NCI-H345 treated with DMSO at 0.1 percent for 48 hours (cell line): ENCODE results near the gene DERL2.
A peak's percentile ranks its signal among the peaks of the same experiment; 100 is the strongest.
"Not testable (repeated sequence)": the region's sequence is repeated elsewhere in the genome, so short reads cannot be mapped to it uniquely, and the experiment has no call there.

Experiments used
- DNase-seq: peaks from one replicate; lab custom pipeline; 2025; ENCODE audit not compliant: unreplicated experiment; lab: John Stamatoyannopoulos, UW

Gene DERL2

DNA sequence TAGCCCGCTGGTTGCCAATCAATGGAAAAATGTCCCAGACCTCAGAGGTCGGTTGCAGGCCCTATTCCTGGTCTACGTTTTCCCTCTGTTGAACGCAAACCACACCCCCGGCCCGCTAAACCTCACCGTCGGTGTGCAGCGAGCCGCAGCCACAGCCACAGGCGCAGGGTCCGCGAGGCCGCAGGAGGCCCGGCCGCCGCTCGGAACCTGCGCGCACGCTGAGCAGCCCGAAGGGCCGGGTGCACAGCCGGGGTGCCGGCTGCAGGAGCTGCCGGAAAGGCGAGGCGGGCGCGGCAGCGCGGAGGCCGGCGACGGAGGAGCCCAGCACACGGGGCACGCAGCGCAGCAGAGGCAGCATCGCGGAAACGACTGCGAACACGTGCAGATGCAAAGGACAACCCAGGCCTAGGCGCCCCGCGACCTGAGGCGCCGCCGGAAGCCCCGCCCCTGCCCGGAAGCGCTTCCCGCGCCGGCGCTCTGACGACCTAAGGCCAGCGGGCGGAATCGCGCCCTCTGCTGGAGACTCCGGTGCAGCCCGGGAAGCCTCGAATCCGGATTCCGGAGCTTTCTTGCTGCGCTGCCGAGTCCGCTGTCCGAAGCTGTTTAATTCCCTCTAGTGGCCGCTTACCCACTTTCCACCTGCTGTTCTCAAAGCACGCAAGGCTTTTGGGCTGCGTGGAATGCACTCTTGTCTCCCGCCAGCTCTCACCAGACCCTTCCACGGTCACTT, 47.1 kb downstream of the DERL2 start, which contains the start of gene C1QBP:
C1QBP (minus strand) TSS at position 440 of the 730 bp plus-strand sequence; CDS start at position 358, 82 bp downstream.
- peak; percentile 70 for DNase-seq

DNA sequence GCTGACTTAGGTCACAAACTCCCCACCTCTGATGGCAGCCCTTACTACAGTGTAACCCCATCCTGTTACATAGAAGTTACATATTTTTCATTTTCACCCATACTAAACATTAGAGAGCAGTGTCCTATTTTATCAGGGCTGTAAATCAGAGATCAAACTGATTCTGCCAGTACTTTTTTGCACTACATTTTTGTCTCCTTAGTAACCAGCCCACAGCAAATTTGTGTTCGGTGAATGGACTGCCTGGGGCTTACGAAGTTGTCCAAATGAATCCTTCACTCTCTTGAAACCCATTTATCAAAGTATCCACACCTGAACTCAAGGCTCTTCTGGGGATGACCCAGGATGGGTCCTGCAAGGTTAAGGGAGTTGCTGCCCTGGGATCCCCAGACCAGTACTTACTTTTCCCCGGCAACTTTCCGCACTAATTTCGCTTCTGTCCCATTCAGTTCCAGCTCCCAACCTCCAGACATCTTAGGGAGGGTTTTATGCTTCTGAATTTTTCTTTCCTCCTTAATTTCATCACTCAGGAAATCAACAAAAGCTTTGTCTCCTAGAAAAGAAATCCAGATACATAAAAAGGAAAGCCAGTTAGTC, 48.2 kb downstream of the DERL2 start:
- no peak for DNase-seq

- not testable (repeated sequence) for DNase-seq
Observed at GRCh38 chr17:5435781-5436315, 50.1 kb downstream of the DERL2 start.

GRCh38 chr17:5434984-5435383, 51.0 kb downstream of the DERL2 start:
- no peak for DNase-seq

DNA sequence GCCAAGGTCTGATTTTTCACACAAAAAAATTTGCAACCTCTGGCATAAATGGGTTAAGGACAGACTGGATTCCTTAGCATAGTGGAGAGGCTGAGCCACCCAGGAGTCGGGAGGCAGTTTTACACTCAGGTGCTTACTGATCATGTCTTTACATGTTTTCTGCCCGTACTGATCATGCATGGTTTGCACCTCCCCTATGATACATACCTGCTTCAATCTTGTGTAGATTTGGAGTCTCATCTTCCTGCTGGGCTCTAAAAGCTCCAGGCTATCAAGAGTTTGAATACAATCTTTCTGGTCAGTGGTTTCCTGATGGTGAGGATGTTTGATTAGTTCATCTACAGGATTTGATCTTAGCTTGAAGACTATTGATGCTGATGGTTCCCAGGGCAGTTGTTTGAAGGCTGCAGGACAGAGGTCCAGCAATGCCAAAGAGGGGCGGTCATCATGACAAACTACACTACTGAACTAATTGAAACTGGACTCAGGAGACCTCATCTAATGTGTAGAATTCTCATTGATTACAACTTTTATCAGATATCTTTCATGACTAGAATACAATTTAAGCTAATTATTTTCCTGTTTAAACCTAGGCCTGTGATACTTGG, 53.9 kb downstream of the DERL2 start:
- no peak for DNase-seq

DNA sequence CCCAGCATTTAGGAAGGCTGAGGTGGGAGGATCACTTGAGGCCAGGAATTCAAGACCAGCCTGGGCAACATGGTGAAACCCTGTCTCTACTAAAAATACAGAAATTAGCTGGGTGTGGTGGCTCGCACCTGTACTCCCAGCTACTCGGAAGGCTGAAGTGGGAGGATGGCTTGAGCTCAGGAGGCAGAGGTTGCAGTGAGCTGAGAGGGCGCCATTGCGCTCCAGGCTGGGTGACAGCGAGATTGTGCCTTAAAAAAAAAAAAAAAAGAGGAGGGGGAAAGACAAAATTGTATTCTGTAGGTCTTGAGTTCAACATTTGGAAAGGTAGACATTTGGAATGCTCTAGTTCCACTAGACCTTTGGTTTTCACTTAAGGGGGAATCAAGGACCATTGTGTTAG, 54.7 kb downstream of the DERL2 start:
- not testable (repeated sequence) for DNase-seq

- DNase-seq = no peak
Observed at GRCh38 chr17:5430413-5430999, 55.5 kb downstream of the DERL2 start.

DNA sequence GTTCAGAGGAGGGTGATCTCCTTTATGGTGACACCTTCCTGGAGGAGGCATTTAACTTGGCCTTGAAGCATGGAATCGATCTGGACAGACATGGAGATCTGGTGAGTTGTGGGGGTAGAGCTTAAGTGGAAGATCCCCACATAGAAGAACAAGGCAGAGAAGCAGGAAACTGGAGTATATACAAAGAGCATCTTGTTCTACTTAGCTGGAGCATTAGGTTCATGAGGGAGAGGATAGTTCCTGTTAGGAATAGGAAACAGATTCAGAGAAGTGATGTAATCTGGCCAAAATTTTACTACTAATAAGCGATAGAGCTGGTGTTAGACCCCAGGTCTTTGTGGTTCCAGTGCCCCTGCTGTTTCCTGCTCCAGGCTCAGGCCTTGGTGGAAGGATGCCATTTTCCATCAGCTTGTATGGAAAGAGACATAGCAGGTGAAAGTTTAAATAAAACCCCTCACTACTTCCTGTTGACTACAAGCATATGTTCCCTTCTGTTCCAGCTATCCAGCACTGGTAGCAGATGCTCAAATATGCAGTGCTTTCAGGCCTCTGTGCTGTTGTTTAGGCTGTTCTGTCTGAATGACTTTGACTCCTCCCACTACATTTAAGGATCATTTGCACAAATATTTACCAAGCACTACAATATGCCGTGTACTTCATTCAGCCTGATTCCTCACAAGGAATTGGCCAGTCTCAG, 56.6 kb downstream of the DERL2 start:
- no peak for DNase-seq

- no peak for DNase-seq
Observed at GRCh38 chr17:5425826-5426225, 60.2 kb downstream of the DERL2 start.

DNA sequence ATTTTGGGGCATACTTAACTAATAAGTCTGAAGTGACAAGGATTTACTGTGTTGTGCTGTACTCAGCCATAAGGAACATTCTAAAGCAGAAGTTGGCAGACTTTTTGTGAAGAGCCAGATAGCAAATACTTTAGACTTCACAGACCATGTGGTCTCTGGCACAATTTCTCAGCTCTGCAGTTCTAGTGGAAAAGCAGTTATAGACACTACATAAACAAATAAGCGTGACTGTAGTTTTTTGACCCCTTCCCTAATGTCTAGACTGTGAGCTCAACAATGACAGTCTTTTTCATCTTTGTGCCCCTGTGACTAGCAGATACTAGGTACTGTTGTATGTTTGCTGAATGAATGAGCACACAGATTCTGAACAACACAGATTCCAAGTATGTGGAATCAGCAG, 61.1 kb downstream of the DERL2 start:
- no peak for DNase-seq

- DNase-seq = no peak
Observed at GRCh38 chr17:5422505-5422904, 63.5 kb downstream of the DERL2 start.
